Uterus (tissue), 4 donors: ENCODE measurements around the gene CENATAC. TPM values are rescaled to one million over a fixed set of nuclear protein-coding genes. Genes with fewer than 3 reads are reported as not detected.

Source experiments
- DNase-seq, 2 donors: peaks; one replicate each; pipeline ENCODE4 v3.0.0-alpha.2; 2019 to 2020
- H3K27ac ChIP-seq, 2 donors: fragments of 200-600 bp; sonication (generic); 1 replicate in 1 of 2; 2 replicates in 1 of 2; pipeline ENCODE4 v1.5.1; 2016 to 2018
- H3K27me3 ChIP-seq, 2 donors: fragments of 200-600 bp; sonication (generic); one replicate each; pipeline ENCODE4 v1.5.1; 2018 to 2019; ENCODE audit warnings: control low read depth in 1 of 2
- H3K36me3 ChIP-seq, 2 donors: fragments of 200-600 bp; sonication (generic); one replicate each; pipeline ENCODE4 v1.5.1; 2019; ENCODE audit warnings: control low read depth in 1 of 2
- H3K4me1 ChIP-seq, 2 donors: fragments of 200-600 bp; sonication (generic); one replicate each; pipeline ENCODE4 v1.5.1; 2018 to 2019; ENCODE audit warnings: control low read depth in 1 of 2
- H3K4me3 ChIP-seq, 2 donors: fragments of 200-600 bp; sonication (generic); 1 replicate in 1 of 2; 2 replicates in 1 of 2; pipeline ENCODE4 v1.5.1; 2018 to 2019; ENCODE audit warnings: mild to moderate bottlenecking in 1 of 2
- H3K9me3 ChIP-seq, 2 donors: fragments of 200-600 bp; sonication (generic); one replicate each; pipeline ENCODE4 v1.5.1; 2019; ENCODE audit warnings: control low read depth in 1 of 2
- CTCF ChIP-seq, 4 experiments: fragments of 200-600 bp in 2 of 4; fragments of 450-650 bp in 2 of 4; sonication (generic) in 2 of 4; IDR thresholded peaks; one replicate each; pipeline ENCODE4 v1.5.1; 2016 to 2019; ENCODE audit warnings: antibody characterized with exemption in 4 of 4, mild to moderate bottlenecking in 2 of 4, moderate library complexity in 1 of 4
- POLR2A ChIP-seq, 2 donors: fragments of 450-650 bp; IDR thresholded peaks; one replicate each; pipeline ENCODE4 v1.6.1; 2016; ENCODE audit warnings: antibody characterized with exemption in 2 of 2, mild to moderate bottlenecking in 1 of 2, moderate library complexity in 1 of 2
- intact Hi-C: fragments of 100-400 bp; cut with DNase I; formaldehyde crosslinking; loops from one replicate; pipeline ENCODE4 v1.15.1; 2023; ENCODE audit warnings: low total_unique reads
- total RNA-seq, 4 donors: library from RNA; depleted of rRNA in 3 of 4; stranded (reverse); fragments of >200 nt in 3 of 4; gene quantifications; one replicate each; pipeline versions ENCODE4 v1.1.0 to v1.2.4, GENCODE V29; 2014 to 2023
- donor health status: DM: yes; HTN: yes; CAD: no.

Gene CENATAC
- total RNA-seq, 4 donors from 2014 or later: 19.5 to 88.2 (median 49.7) TPM

- no peaks in the 10 kb centered on the region for H3K36me3 ChIP-seq
- no peak overlapping the region for H3K4me3 ChIP-seq
- no peaks in the 10 kb centered on the region for H3K27me3 ChIP-seq
- H3K4me1 ChIP-seq: no peaks in the 10 kb centered on the region
- H3K27ac ChIP-seq: peak overlapping the region in 1 of 2 donors; percentile 82
- H3K9me3 ChIP-seq: no peaks in the 10 kb centered on the region
- no peak for TF ChIP-seq POLR2A (IDR thresholded peaks at IDR 0.05)
- no peak for TF ChIP-seq CTCF (IDR thresholded peaks at IDR 0.05)
- intact Hi-C loops: no loop called here
- no peak for DNase-seq
Measured at GRCh38 chr11:119028346-119029068, 30.6 kb downstream of the CENATAC start.

- TF ChIP-seq POLR2A (IDR thresholded peaks at IDR 0.05) (no peak), CTCF (IDR thresholded peaks at IDR 0.05) (no peak)
- Histone ChIP-seq H3K9me3 (no peaks in the 10 kb centered on the region), H3K4me3 (no peak overlapping the region), H3K36me3 (no peaks in the 10 kb centered on the region), H3K27ac (peak overlapping the region in 1 of 2 donors; percentile 82), H3K4me1 (no peaks in the 10 kb centered on the region), H3K27me3 (no peaks in the 10 kb centered on the region)
- no peak for DNase-seq
- intact Hi-C loops: no loop called here
Measured at GRCh38 chr11:119029069-119029339, 31.1 kb downstream of the CENATAC start.

- intact Hi-C loops: no loop called here
- no peaks in the 10 kb centered on the region for H3K27me3 ChIP-seq
- H3K27ac ChIP-seq: peak overlapping the region; percentile 67 to 82
- TF ChIP-seq POLR2A (IDR thresholded peaks at IDR 0.05) (no peak), CTCF (IDR thresholded peaks at IDR 0.05) (no peak)
- no peaks in the 10 kb centered on the region for H3K36me3 ChIP-seq
- no peaks in the 10 kb centered on the region for H3K4me1 ChIP-seq
- H3K4me3 ChIP-seq: peak overlapping the region; percentile 56 to 59
- DNase-seq: no peak
- H3K9me3 ChIP-seq: no peaks in the 10 kb centered on the region
Measured at GRCh38 chr11:119029340-119030028, 31.5 kb downstream of the CENATAC start.

GRCh38 chr11:119030029-119030328, 32.0 kb downstream of the CENATAC start:
- TF ChIP-seq POLR2A (IDR thresholded peaks at IDR 0.05): no peak
- intact Hi-C loops: no loop called here
- no peaks in the 10 kb centered on the region for H3K4me1 ChIP-seq
- peak overlapping the region; percentile 67 to 82 for H3K27ac ChIP-seq
- H3K27me3 ChIP-seq: no peaks in the 10 kb centered on the region
- H3K36me3 ChIP-seq: no peaks in the 10 kb centered on the region
- H3K9me3 ChIP-seq: no peaks in the 10 kb centered on the region
- H3K4me3 ChIP-seq: peak overlapping the region; percentile 56 to 59
- no peak for DNase-seq

- Histone ChIP-seq H3K4me1 (no peaks in the 10 kb centered on the region), H3K4me3 (peak within 1 kb of the TSS; percentile 56 to 59), H3K9me3 (no peaks in the 10 kb centered on the region), H3K27ac (peak within 1 kb of the TSS; percentile 67 to 82), H3K27me3 (no peaks in the 10 kb centered on the region), H3K36me3 (no peaks in the 10 kb centered on the region)
- peak; percentile 97 to 98 for DNase-seq
- TF ChIP-seq CTCF (IDR thresholded peaks at IDR 0.05) (peak; percentile 83 to 97 (median 90)), POLR2A (IDR thresholded peaks at IDR 0.05) (peak in 1 of 2 donors; percentile 64)
- intact Hi-C loops: no loop called here
Measured at GRCh38 chr11:119030329-119031047, 32.5 kb downstream of the CENATAC start, which contains the start of gene SLC37A4. Gene SLC37A4 (minus strand): TSS chr11:119030877.
